HCT116 (cell line): ENCODE results near the gene OSBP2. TPM values are rescaled to one million over a fixed set of nuclear protein-coding genes. Genes with fewer than 3 reads are reported as not detected.

Source experiments
- ATAC-seq: fragments of 200-7000 bp; cut with Tn5 transposase; 2 replicates; pipeline ENCODE4 v1.9.1; 2020; ENCODE audit warnings: mild to moderate bottlenecking, moderate library complexity
- BruUV-seq: library from RNA; stranded (reverse); fragments of 400-500 nt; replicated peaks from 2 replicates; lab custom pipeline; 2021; lab: Mats Ljungman, UMichigan
- CTCF ChIA-PET: fragments of 300-600 bp; sonication (Branson Sonifier 250); formaldehyde crosslinking; loops from one replicate; lab custom pipeline; 2021; ENCODE audit warnings: antibody characterized with exemption; lab: Charles Lee
- POLR2A ChIA-PET: fragments of 300-600, 350-600 bp; sonication (Branson Sonifier 250); formaldehyde crosslinking; loops from one replicate; lab custom pipeline; 2021; ENCODE audit warnings: antibody characterized with exemption; lab: Charles Lee
- RAD21 ChIA-PET, 2 experiments: fragments of 300-600 bp; sonication (Branson Sonifier 250); formaldehyde crosslinking; loops; one replicate each; lab custom pipeline; 2023; ENCODE audit warnings: low total read pairs in 2 of 2; ENCODE audit not compliant: uncharacterized antibody in 2 of 2, unreplicated experiment in 2 of 2, low non-redundant PET in 1 of 2; lab: Charles Lee
- DNase-seq: peaks from one replicate; pipeline ENCODE4 v3.0.0-alpha.2; 2010; ENCODE audit warnings: low read depth, low spot score
- H2AFZ ChIP-seq: fragments of 200-600 bp; shearing (Covaris generic), sonication (generic); 2 replicates; pipeline ENCODE4 v1.6.1; 2017; ENCODE audit warnings: low read depth, mixed run types, mixed read lengths, antibody characterized with exemption, low read length; ENCODE audit not compliant: poor library complexity, severe bottlenecking
- H3K27ac ChIP-seq: 2 replicates; pipeline ENCODE4 v1.5.1; 2012; ENCODE audit warnings: low read depth, low read length
- H3K27me3 ChIP-seq: fragments of 200-600 bp; sonication (generic); 2 replicates; pipeline ENCODE4 v1.6.1; 2016; ENCODE audit warnings: mixed run types, low read length, mixed read lengths; ENCODE audit not compliant: insufficient read depth
- H3K36me3 ChIP-seq, 2 experiments: fragments of 200-500 bp in 1 of 2; fragments of 200-600 bp in 1 of 2; sonication (Bioruptor generic) in 1 of 2; sonication (generic) in 1 of 2; 2 replicates each; pipeline versions ENCODE4 v1.5.1 to v1.6.1; 2014 to 2016; ENCODE audit warnings: low read length in 2 of 2, inconsistent platforms in 1 of 2, mixed read lengths in 1 of 2, mixed run types in 1 of 2; ENCODE audit not compliant: insufficient read depth in 2 of 2, control insufficient read depth in 1 of 2
- H3K4me1 ChIP-seq, 2 experiments: fragments of 200-600 bp in 1 of 2; sonication (generic) in 1 of 2; 2 replicates each; pipeline versions ENCODE4 v1.5.1 to v1.6.1; 2012 to 2017; ENCODE audit warnings: low read length in 2 of 2, inconsistent platforms in 1 of 2, mild to moderate bottlenecking in 1 of 2, mixed read lengths in 1 of 2, mixed run types in 1 of 2, moderate library complexity in 1 of 2; ENCODE audit not compliant: insufficient read depth in 2 of 2, control insufficient read depth in 1 of 2
- H3K4me2 ChIP-seq: fragments of 200-600 bp; sonication (generic); 2 replicates; pipeline ENCODE4 v1.6.1; 2017; ENCODE audit warnings: mixed run types, low read length, mixed read lengths
- H3K4me3 ChIP-seq, 2 experiments: fragments of 200-600 bp in 1 of 2; sonication (generic) in 1 of 2; replicated peaks in 1 of 2; 2 replicates each; pipeline ENCODE4 v1.5.1; 2011 to 2016; ENCODE audit warnings: low read length in 2 of 2, control low read depth in 1 of 2, low read depth in 1 of 2, mild to moderate bottlenecking in 1 of 2, mixed read lengths in 1 of 2, mixed run types in 1 of 2
- H3K79me2 ChIP-seq: fragments of 200-600 bp; sonication (generic); 2 replicates; pipeline ENCODE4 v1.6.1; 2017; ENCODE audit warnings: mild to moderate bottlenecking, mixed run types, low read length, moderate library complexity, mixed read lengths; ENCODE audit not compliant: insufficient read depth
- H3K9ac ChIP-seq: fragments of 200-600 bp; sonication (generic); 2 replicates; pipeline ENCODE4 v1.6.1; 2016; ENCODE audit warnings: low read length, mixed read lengths
- H3K9me2 ChIP-seq: fragments of 200-600 bp; sonication (generic), shearing (Covaris generic); 2 replicates; pipeline ENCODE4 v1.6.1; 2017; ENCODE audit warnings: mixed run types, mild to moderate bottlenecking, moderate library complexity; ENCODE audit not compliant: insufficient read depth
- H3K9me3 ChIP-seq, 2 experiments: fragments of 200-500 bp in 1 of 2; fragments of 200-600 bp in 1 of 2; sonication (Bioruptor generic) in 1 of 2; sonication (generic) in 1 of 2; 2 replicates each; pipeline ENCODE4 v1.6.1; 2014 to 2017; ENCODE audit warnings: low read length in 2 of 2, mixed read lengths in 2 of 2, inconsistent platforms in 1 of 2, low read depth in 1 of 2, mild to moderate bottlenecking in 1 of 2, mixed run types in 1 of 2, moderate library complexity in 1 of 2; ENCODE audit not compliant: control insufficient read depth in 1 of 2, insufficient read depth in 1 of 2
- H4K20me1 ChIP-seq: fragments of 200-600 bp; sonication (generic), shearing (Covaris generic); 2 replicates; pipeline ENCODE4 v1.6.1; 2017; ENCODE audit warnings: mixed run types, mild to moderate bottlenecking, moderate library complexity; ENCODE audit not compliant: insufficient read depth
- CBX3 ChIP-seq: IDR thresholded peaks from 2 replicates; pipeline ENCODE4 v1.6.1; 2012; ENCODE audit warnings: low read depth
- EGR1 ChIP-seq: IDR thresholded peaks from 2 replicates; pipeline ENCODE4 v1.6.1; 2012; ENCODE audit warnings: low read depth
- ELF1 ChIP-seq: IDR thresholded peaks from 2 replicates; pipeline ENCODE4 v1.6.1; 2012; ENCODE audit warnings: low read depth, borderline replicate concordance
- EZH2 ChIP-seq: fragments of 200-600 bp; sonication (generic); IDR thresholded peaks from 2 replicates; pipeline ENCODE4 v1.6.1; 2017; ENCODE audit warnings: antibody characterized with exemption, mixed run types
- EZH2phosphoT487 ChIP-seq: fragments of 200-600 bp; IDR thresholded peaks from 2 replicates; pipeline ENCODE4 v1.6.1; 2018; ENCODE audit warnings: antibody characterized with exemption, borderline replicate concordance
- FOSL1 ChIP-seq: IDR thresholded peaks from 2 replicates; pipeline ENCODE4 v1.6.1; 2012; ENCODE audit warnings: low read depth
- JUND ChIP-seq: IDR thresholded peaks from 2 replicates; pipeline ENCODE4 v1.6.1; 2012
- POLR2A ChIP-seq: IDR thresholded peaks from 2 replicates; pipeline ENCODE4 v1.7.0; 2011; ENCODE audit warnings: borderline replicate concordance; ENCODE audit not compliant: insufficient read depth, insufficient read length; ENCODE audit errors: extremely low read depth
- POLR2AphosphoS5 ChIP-seq: IDR thresholded peaks from 2 replicates; pipeline ENCODE4 v1.6.1; 2011; ENCODE audit warnings: mild to moderate bottlenecking, low read depth, low read length, moderate library complexity
- RAD21 ChIP-seq: IDR thresholded peaks from 2 replicates; pipeline ENCODE4 v1.6.1; 2012; ENCODE audit warnings: low read depth, mild to moderate bottlenecking
- SP1 ChIP-seq: IDR thresholded peaks from 2 replicates; pipeline ENCODE4 v1.6.1; 2012; ENCODE audit warnings: low read depth
- SRF ChIP-seq: IDR thresholded peaks from 2 replicates; pipeline ENCODE4 v1.6.1; 2012; ENCODE audit warnings: low read depth
- YY1 ChIP-seq: IDR thresholded peaks from 2 replicates; pipeline ENCODE4 v1.6.1; 2011; ENCODE audit warnings: low read length, low read depth, moderate library complexity, mild to moderate bottlenecking; ENCODE audit not compliant: insufficient replicate concordance; ENCODE audit errors: extremely low read depth
- ZFX ChIP-seq: fragments of 450-650 bp; IDR thresholded peaks from 2 replicates; pipeline ENCODE4 v1.6.1; 2017
- ZNF274 ChIP-seq: fragments of 200-500 bp; sonication (Bioruptor generic); IDR thresholded peaks from 2 replicates; pipeline ENCODE4 v1.6.1; 2014; ENCODE audit warnings: mild to moderate bottlenecking, low read depth, low read length, inconsistent platforms
- intact Hi-C: fragments of 100-400 bp; cut with micrococcal nuclease; formaldehyde crosslinking; loops from 2 replicates; pipeline ENCODE4 v1.10.0; 2022
- total RNA-seq: library from RNA; stranded (reverse); gene quantifications from one replicate; pipeline ENCODE4 v1.2.1, GENCODE V29; 2021; ENCODE audit not compliant: unreplicated experiment
- TF ChIP-seq, protein P1 (sequence below): IDR thresholded peaks from 2 replicates; pipeline ENCODE4 v1.6.1; 2011; ENCODE audit warnings: mild to moderate bottlenecking, low read length, moderate library complexity; ENCODE audit not compliant: insufficient replicate concordance; ENCODE audit errors: extremely low read depth
- TF ChIP-seq, protein P2 (sequence below): IDR thresholded peaks from 2 replicates; pipeline ENCODE4 v1.6.1; 2012; ENCODE audit warnings: low read depth
- TF ChIP-seq, protein P3 (sequence below): IDR thresholded peaks from 2 replicates; pipeline ENCODE4 v1.6.1; 2012
- TF ChIP-seq, protein P4 (sequence below): IDR thresholded peaks from 2 replicates; pipeline ENCODE4 v1.6.1; 2012
- TF ChIP-seq, protein P5 (sequence below), 3 experiments: fragments of 200-600 bp in 1 of 3; sonication (generic) in 1 of 3; IDR thresholded peaks in 2 of 3; conservative IDR thresholded peaks in 1 of 3; 2 replicates each; pipeline ENCODE4 v1.5.1; 2012 to 2017; ENCODE audit warnings: low read depth in 2 of 3, low read length in 2 of 3, antibody characterized with exemption in 1 of 3, borderline replicate concordance in 1 of 3, control low read depth in 1 of 3, mild to moderate bottlenecking in 1 of 3, mixed read lengths in 1 of 3, mixed run types in 1 of 3, moderate library complexity in 1 of 3; ENCODE audit not compliant: insufficient read depth in 1 of 3

Gene OSBP2
- total RNA-seq, 1 experiment from 2014 or later, result 12.9 TPM

DNA sequence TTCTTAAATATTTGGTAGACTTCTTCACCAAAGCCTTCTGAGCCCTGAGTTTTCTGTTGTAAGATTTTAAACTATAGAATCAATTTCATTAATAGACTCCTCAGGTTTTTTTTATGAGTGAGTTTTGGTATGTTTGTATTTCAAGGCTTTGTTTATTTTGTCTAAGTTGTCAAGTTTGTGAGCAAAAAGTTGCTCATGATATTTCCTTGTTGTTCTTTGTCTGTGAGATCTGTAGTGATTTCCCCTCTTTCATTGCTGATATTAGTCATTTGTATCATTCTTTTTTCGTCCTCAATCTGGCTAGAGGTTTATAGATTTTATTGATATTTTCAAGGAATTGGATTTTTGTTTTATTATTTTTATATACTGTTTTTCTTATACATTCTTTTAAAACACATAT lies 152.9 kb downstream of the OSBP2 start:
- ATAC-seq (no peak), DNase-seq (no peak)
- no peak overlapping the region for H3K27ac ChIP-seq
- no peak overlapping the region for H3K4me3 ChIP-seq
- ChIA-PET POLR2A (no interaction called here), RAD21 (no interaction called here), CTCF (no interaction called here)
- H3K4me1 ChIP-seq, result peaks cover 8 to 10% of the 10 kb centered on the region in 2 experiments
- H3K9me3 ChIP-seq, result no peaks in the 10 kb centered on the region
- H2AFZ ChIP-seq, result no peak overlapping the region
- H3K4me2 ChIP-seq, result no peak overlapping the region
- no peak overlapping the region for H3K9ac ChIP-seq
- intact Hi-C loops, result no loop called here
- no peaks in the 10 kb centered on the region for H3K79me2 ChIP-seq
- no TSS peak for BruUV-seq
- no peaks in the 10 kb centered on the region for H3K9me2 ChIP-seq
- H3K36me3 ChIP-seq, result no peaks in the 10 kb centered on the region
- no peaks in the 10 kb centered on the region for H3K27me3 ChIP-seq
- no peak for TF ChIP-seq EZH2phosphoT487
- TF ChIP-seq, protein P1, sequence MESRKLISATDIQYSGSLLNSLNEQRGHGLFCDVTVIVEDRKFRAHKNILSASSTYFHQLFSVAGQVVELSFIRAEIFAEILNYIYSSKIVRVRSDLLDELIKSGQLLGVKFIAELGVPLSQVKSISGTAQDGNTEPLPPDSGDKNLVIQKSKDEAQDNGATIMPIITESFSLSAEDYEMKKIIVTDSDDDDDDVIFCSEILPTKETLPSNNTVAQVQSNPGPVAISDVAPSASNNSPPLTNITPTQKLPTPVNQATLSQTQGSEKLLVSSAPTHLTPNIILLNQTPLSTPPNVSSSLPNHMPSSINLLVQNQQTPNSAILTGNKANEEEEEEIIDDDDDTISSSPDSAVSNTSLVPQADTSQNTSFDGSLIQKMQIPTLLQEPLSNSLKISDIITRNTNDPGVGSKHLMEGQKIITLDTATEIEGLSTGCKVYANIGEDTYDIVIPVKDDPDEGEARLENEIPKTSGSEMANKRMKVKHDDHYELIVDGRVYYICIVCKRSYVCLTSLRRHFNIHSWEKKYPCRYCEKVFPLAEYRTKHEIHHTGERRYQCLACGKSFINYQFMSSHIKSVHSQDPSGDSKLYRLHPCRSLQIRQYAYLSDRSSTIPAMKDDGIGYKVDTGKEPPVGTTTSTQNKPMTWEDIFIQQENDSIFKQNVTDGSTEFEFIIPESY, result no peak
- TF ChIP-seq, protein P2, sequence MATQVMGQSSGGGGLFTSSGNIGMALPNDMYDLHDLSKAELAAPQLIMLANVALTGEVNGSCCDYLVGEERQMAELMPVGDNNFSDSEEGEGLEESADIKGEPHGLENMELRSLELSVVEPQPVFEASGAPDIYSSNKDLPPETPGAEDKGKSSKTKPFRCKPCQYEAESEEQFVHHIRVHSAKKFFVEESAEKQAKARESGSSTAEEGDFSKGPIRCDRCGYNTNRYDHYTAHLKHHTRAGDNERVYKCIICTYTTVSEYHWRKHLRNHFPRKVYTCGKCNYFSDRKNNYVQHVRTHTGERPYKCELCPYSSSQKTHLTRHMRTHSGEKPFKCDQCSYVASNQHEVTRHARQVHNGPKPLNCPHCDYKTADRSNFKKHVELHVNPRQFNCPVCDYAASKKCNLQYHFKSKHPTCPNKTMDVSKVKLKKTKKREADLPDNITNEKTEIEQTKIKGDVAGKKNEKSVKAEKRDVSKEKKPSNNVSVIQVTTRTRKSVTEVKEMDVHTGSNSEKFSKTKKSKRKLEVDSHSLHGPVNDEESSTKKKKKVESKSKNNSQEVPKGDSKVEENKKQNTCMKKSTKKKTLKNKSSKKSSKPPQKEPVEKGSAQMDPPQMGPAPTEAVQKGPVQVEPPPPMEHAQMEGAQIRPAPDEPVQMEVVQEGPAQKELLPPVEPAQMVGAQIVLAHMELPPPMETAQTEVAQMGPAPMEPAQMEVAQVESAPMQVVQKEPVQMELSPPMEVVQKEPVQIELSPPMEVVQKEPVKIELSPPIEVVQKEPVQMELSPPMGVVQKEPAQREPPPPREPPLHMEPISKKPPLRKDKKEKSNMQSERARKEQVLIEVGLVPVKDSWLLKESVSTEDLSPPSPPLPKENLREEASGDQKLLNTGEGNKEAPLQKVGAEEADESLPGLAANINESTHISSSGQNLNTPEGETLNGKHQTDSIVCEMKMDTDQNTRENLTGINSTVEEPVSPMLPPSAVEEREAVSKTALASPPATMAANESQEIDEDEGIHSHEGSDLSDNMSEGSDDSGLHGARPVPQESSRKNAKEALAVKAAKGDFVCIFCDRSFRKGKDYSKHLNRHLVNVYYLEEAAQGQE, result no peak
- TF ChIP-seq, protein P3, sequence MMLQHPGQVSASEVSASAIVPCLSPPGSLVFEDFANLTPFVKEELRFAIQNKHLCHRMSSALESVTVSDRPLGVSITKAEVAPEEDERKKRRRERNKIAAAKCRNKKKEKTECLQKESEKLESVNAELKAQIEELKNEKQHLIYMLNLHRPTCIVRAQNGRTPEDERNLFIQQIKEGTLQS, result no peak
- TF ChIP-seq ELF1, result no peak
- TF ChIP-seq, protein P4, sequence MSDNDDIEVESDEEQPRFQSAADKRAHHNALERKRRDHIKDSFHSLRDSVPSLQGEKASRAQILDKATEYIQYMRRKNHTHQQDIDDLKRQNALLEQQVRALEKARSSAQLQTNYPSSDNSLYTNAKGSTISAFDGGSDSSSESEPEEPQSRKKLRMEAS, result no peak
- TF ChIP-seq JUND, result no peak
- TF ChIP-seq ZFX, result no peak
- TF ChIP-seq EZH2, result no peak
- no peak for TF ChIP-seq ZNF274
- no peak for TF ChIP-seq YY1
- TF ChIP-seq SP1, result no peak
- no peak for TF ChIP-seq POLR2A
- TF ChIP-seq EGR1, result no peak
- no peak for TF ChIP-seq SRF
- TF ChIP-seq RAD21, result no peak
- no peak for TF ChIP-seq FOSL1
- TF ChIP-seq POLR2AphosphoS5, result no peak
- TF ChIP-seq, protein P5, sequence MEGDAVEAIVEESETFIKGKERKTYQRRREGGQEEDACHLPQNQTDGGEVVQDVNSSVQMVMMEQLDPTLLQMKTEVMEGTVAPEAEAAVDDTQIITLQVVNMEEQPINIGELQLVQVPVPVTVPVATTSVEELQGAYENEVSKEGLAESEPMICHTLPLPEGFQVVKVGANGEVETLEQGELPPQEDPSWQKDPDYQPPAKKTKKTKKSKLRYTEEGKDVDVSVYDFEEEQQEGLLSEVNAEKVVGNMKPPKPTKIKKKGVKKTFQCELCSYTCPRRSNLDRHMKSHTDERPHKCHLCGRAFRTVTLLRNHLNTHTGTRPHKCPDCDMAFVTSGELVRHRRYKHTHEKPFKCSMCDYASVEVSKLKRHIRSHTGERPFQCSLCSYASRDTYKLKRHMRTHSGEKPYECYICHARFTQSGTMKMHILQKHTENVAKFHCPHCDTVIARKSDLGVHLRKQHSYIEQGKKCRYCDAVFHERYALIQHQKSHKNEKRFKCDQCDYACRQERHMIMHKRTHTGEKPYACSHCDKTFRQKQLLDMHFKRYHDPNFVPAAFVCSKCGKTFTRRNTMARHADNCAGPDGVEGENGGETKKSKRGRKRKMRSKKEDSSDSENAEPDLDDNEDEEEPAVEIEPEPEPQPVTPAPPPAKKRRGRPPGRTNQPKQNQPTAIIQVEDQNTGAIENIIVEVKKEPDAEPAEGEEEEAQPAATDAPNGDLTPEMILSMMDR (IDR thresholded peaks at IDR 0.05 in 2 of 3, conservative IDR thresholded peaks at IDR 0.05 in 1 of 3; ENCODE audit: borderline replicate concordance in 1 of 3, insufficient read depth in 1 of 3, low read depth in 2 of 3, low read length in 2 of 3), result no peak
- TF ChIP-seq CBX3, result no peak
- H4K20me1 ChIP-seq, result no peaks in the 10 kb centered on the region
